ENCODE data around the gene NRP2. TPM values are rescaled to one million over a fixed set of nuclear protein-coding genes. Genes with fewer than 3 reads are reported as not detected.

The NRP2 gene
- total RNA-seq, 1 donor from 2014 or later, result 39.3 TPM

- DNase-seq, result no peak
These were observed 5.3 kb downstream of the NRP2 start for GRCh38 chr2:205687641-205687956.

- DNase-seq, result no peak
These were observed 6.3 kb downstream of the NRP2 start for GRCh38 chr2:205688417-205689200.

- no peak for DNase-seq
These were observed 7.5 kb downstream of the NRP2 start for GRCh38 chr2:205689820-205690219.

- no peak for DNase-seq
These were observed 9.8 kb downstream of the NRP2 start for GRCh38 chr2:205692104-205692503.

- DNase-seq, result no peak
These were observed 12.0 kb downstream of the NRP2 start for GRCh38 chr2:205694256-205694655.

- DNase-seq, result no peak
These were observed 13.2 kb downstream of the NRP2 start for GRCh38 chr2:205695460-205695991.

GRCh38 chr2:205696331-205696926, 14.1 kb downstream of the NRP2 start:
- DNase-seq, result no peak

- no peak for DNase-seq
These were observed 14.7 kb downstream of the NRP2 start for GRCh38 chr2:205696927-205697441.

GRCh38 chr2:205698286-205699268, 16.3 kb downstream of the NRP2 start:
- DNase-seq, result peak; percentile 14

GRCh38 chr2:205699515-205700289, 17.4 kb downstream of the NRP2 start:
- no peak for DNase-seq

GRCh38 chr2:205700331-205701132, 18.2 kb downstream of the NRP2 start:
- no peak for DNase-seq

GRCh38 chr2:205701509-205701908, 19.2 kb downstream of the NRP2 start:
- no peak for DNase-seq

- DNase-seq, result no peak
These were observed 20.3 kb downstream of the NRP2 start for GRCh38 chr2:205702576-205702975.

- DNase-seq, result no peak
These were observed 21.3 kb downstream of the NRP2 start for GRCh38 chr2:205703471-205704126.

- DNase-seq, result no peak
These were observed 21.9 kb downstream of the NRP2 start for GRCh38 chr2:205704127-205704741.

GRCh38 chr2:205705511-205706349, 23.4 kb downstream of the NRP2 start:
- DNase-seq, result no peak

GRCh38 chr2:205706769-205707381, 24.6 kb downstream of the NRP2 start:
- DNase-seq, result peak; percentile 28

GRCh38 chr2:205708231-205708631, 25.9 kb downstream of the NRP2 start:
- DNase-seq, result no peak

Measured in skin of body (tissue), 2 donors.